Spleen (tissue), 11 donors: ENCODE results near the gene MAP3K19. TPM values are rescaled to one million over a fixed set of nuclear protein-coding genes. Genes with fewer than 3 reads are reported as not detected.

ENCODE experiments used
- DNase-seq: peaks from one replicate; pipeline ENCODE4 v3.0.0-alpha.2; 2020
- H3K27ac ChIP-seq, 8 donors: fragments of 200-600 bp; sonication (generic) in 7 of 8; 1 replicate in 4 of 8; 2 replicates in 4 of 8; pipeline versions ENCODE4 v1.5.0 to v1.8.0; 2016 to 2021; ENCODE audit warnings: inconsistent platforms in 4 of 8, mild to moderate bottlenecking in 4 of 8, moderate library complexity in 1 of 8
- H3K27me3 ChIP-seq, 7 donors: fragments of 200-600 bp; sonication (generic) in 6 of 7; replicated peaks in 1 of 7; 1 replicate in 4 of 7; 2 replicates in 3 of 7; pipeline versions ENCODE4 v1.5.0 to v1.8.0; 2016 to 2021; ENCODE audit warnings: inconsistent platforms in 3 of 7, mild to moderate bottlenecking in 1 of 7
- H3K36me3 ChIP-seq, 6 donors: fragments of 200-600 bp; sonication (generic) in 5 of 6; 1 replicate in 4 of 6; 2 replicates in 2 of 6; pipeline versions ENCODE4 v1.5.0 to v1.8.0; 2016 to 2021; ENCODE audit warnings: inconsistent platforms in 2 of 6
- H3K4me1 ChIP-seq, 6 donors: fragments of 200-600 bp; sonication (generic) in 5 of 6; 1 replicate in 3 of 6; 2 replicates in 3 of 6; pipeline versions ENCODE4 v1.5.0 to v1.8.0; 2016 to 2021; ENCODE audit warnings: inconsistent platforms in 3 of 6
- H3K4me3 ChIP-seq, 8 donors: fragments of 200-600 bp; sonication (generic) in 7 of 8; 1 replicate in 4 of 8; 2 replicates in 4 of 8; pipeline versions ENCODE4 v1.5.0 to v1.8.0; 2016 to 2021; ENCODE audit warnings: inconsistent platforms in 4 of 8, mild to moderate bottlenecking in 4 of 8, moderate library complexity in 2 of 8
- H3K9me3 ChIP-seq, 8 donors: fragments of 200-600 bp; sonication (generic) in 7 of 8; 1 replicate in 4 of 8; 2 replicates in 4 of 8; pipeline versions ENCODE4 v1.5.0 to v1.8.0; 2016 to 2021; ENCODE audit warnings: inconsistent platforms in 4 of 8
- POLR2A ChIP-seq, 3 donors: fragments of 450-650 bp; IDR thresholded peaks; one replicate each; pipeline ENCODE4 v1.5.1; 2017; ENCODE audit warnings: antibody characterized with exemption in 3 of 3, mild to moderate bottlenecking in 1 of 3
- POLR2AphosphoS5 ChIP-seq, 3 donors: sonication (generic); formaldehyde crosslinking; IDR thresholded peaks; one replicate each; pipeline ENCODE4 v1.5.1; 2017; ENCODE audit warnings: antibody characterized with exemption in 3 of 3
- WGBS, 5 donors: extraction: QIAGEN DNeasy Blood & Tissue Kit in 3 of 5; methylation state at CpG; one replicate each; pipeline versions ENCODE4 v1.1.5 to v1.1.7; 2013 to 2018; 5-methylcytosine and 5-hydroxymethylcytosine counted together
- intact Hi-C: fragments of 100-400 bp; cut with DNase I; formaldehyde crosslinking; loops from one replicate; pipeline ENCODE4 v1.15.0; 2023; ENCODE audit warnings: low total_unique reads
- polyA plus RNA-seq, 3 donors: library from polyadenylated mRNA; stranded (reverse); fragments of 200-250 nt; gene quantifications; one replicate each; pipeline ENCODE4 v1.2.1, GENCODE V29; 2013
- total RNA-seq, 7 donors: library from RNA; depleted of rRNA in 3 of 7; stranded (reverse); fragments of >200 nt in 3 of 7; fragmentation: NEBNext Ultra II Directional in 4 of 7; extraction: Animal tissue kit (Norgen Biotek cat#: 25700) in 4 of 7; gene quantifications; one replicate each; pipeline versions ENCODE4 v1.1.0 to v1.2.1, GENCODE V29; 2016 to 2021
- TF ChIP-seq, protein P1 (sequence below), 11 experiments: fragments of 200-600 bp in 7 of 11; fragments of 450-650 bp in 4 of 11; sonication (generic) in 4 of 11; IDR thresholded peaks in 8 of 11; conservative IDR thresholded peaks in 3 of 11; 1 replicate in 7 of 11; 2 replicates in 4 of 11; pipeline versions ENCODE4 v1.4.0 to v1.8.0; 2016 to 2021; ENCODE audit warnings: antibody characterized with exemption in 11 of 11, inconsistent platforms in 4 of 11, mild to moderate bottlenecking in 1 of 11
- donor health status: healthy with polysubstance abuse.
- donor health status: DM: no; HTN: no; CAD: no; lungs with moderate emphysema.
- donor health status: DM: no; HTN: no; CAD: no.
- donor health status: Bipolar disorder and iron deficiency.
- donor health status: healthy.
- donor health status: DM: no; HTN: no; CAD: no.
- donor health status: DM: yes; HTN: yes; CAD: no.

MAP3K19 gene
- total and polyA plus RNA-seq, 10 donors: not detected

DNA sequence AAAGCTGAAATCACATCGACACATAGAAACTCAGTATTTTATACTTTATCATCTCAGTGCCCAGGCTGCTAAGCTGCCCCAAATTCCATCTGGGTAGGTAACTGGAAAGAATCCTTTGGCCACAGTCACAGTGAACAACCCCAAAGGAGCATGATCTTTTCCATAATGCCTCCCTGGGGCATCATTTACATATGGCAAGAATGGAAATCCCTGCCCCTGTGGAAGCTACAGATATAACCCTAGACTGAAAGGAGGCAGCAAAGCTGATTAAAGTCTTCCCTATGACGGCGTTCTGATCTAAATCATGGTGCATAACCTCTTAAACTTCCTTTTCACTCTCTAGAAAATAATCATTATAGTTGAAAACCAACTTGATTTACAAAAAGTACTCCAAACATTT lies 41.5 kb downstream of the MAP3K19 start:
- intact Hi-C loops: loop anchor here (2.0 kb wide), 1 partner anchor 703 kb away; no protein-coding TSS in a partner anchor
- WGBS, 5 donors: 61 to 83% (median 72%) methylated on average over 3 of the region's 3 CpGs
- peaks cover 0 to 44% (median 12%) of the 10 kb centered on the region in 7 donors for H3K27me3 ChIP-seq
- H3K9me3 ChIP-seq: no peaks in the 10 kb centered on the region
- no peak overlapping the region for H3K27ac ChIP-seq
- TF ChIP-seq, protein P1, sequence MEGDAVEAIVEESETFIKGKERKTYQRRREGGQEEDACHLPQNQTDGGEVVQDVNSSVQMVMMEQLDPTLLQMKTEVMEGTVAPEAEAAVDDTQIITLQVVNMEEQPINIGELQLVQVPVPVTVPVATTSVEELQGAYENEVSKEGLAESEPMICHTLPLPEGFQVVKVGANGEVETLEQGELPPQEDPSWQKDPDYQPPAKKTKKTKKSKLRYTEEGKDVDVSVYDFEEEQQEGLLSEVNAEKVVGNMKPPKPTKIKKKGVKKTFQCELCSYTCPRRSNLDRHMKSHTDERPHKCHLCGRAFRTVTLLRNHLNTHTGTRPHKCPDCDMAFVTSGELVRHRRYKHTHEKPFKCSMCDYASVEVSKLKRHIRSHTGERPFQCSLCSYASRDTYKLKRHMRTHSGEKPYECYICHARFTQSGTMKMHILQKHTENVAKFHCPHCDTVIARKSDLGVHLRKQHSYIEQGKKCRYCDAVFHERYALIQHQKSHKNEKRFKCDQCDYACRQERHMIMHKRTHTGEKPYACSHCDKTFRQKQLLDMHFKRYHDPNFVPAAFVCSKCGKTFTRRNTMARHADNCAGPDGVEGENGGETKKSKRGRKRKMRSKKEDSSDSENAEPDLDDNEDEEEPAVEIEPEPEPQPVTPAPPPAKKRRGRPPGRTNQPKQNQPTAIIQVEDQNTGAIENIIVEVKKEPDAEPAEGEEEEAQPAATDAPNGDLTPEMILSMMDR (IDR thresholded peaks at IDR 0.05 in 8 of 11, conservative IDR thresholded peaks at IDR 0.05 in 3 of 11): no peak
- TF ChIP-seq POLR2A (IDR thresholded peaks at IDR 0.05) (no peak), POLR2AphosphoS5 (IDR thresholded peaks at IDR 0.05) (no peak)
- H3K4me3 ChIP-seq: no peak overlapping the region
- DNase-seq: no peak
- peaks cover 0 to 9% (median 6%) of the 10 kb centered on the region in 6 donors for H3K4me1 ChIP-seq
- no peaks in the 10 kb centered on the region for H3K36me3 ChIP-seq

- peak in 2 of 3 donors; percentile 20 to 41 for TF ChIP-seq POLR2AphosphoS5 (IDR thresholded peaks at IDR 0.05)
- TF ChIP-seq, protein P1 (IDR thresholded peaks at IDR 0.05 in 8 of 11, conservative IDR thresholded peaks at IDR 0.05 in 3 of 11): peak; percentile 51 to 91 (median 80)
- no peak for TF ChIP-seq POLR2A (IDR thresholded peaks at IDR 0.05)
- Histone ChIP-seq H3K36me3 (no peaks in the 10 kb centered on the region), H3K9me3 (no peaks in the 10 kb centered on the region), H3K4me1 (peaks cover 0 to 9% (median 6%) of the 10 kb centered on the region in 6 donors), H3K4me3 (no peak overlapping the region), H3K27me3 (peaks cover 0 to 44% (median 12%) of the 10 kb centered on the region in 7 donors), H3K27ac (no peak overlapping the region)
- peak; percentile 90 for DNase-seq
- intact Hi-C loops: loop anchor here (2.0 kb wide), 1 partner anchor 705 kb away; no protein-coding TSS in a partner anchor
- WGBS, 5 donors: 10 to 15% (median 12%) methylated on average over 17 of the region's 17 CpGs
These were observed 43.1 kb downstream of the MAP3K19 start for GRCh38 chr2:135004005-135004746.

GRCh38 chr2:135002836-135003235 lies 44.4 kb downstream of the MAP3K19 start:
- WGBS, 5 donors: 82 to 90% (median 87%) methylated on average over 4 of the region's 4 CpGs
- TF ChIP-seq POLR2AphosphoS5 (IDR thresholded peaks at IDR 0.05): no peak
- no peak for TF ChIP-seq POLR2A (IDR thresholded peaks at IDR 0.05)
- TF ChIP-seq, protein P1 (IDR thresholded peaks at IDR 0.05 in 8 of 11, conservative IDR thresholded peaks at IDR 0.05 in 3 of 11): no peak
- Histone ChIP-seq H3K4me1 (peaks cover 0 to 9% (median 6%) of the 10 kb centered on the region in 6 donors), H3K27ac (no peak overlapping the region), H3K9me3 (no peaks in the 10 kb centered on the region), H3K27me3 (peaks cover 0 to 32% (median 8%) of the 10 kb centered on the region in 7 donors), H3K36me3 (no peaks in the 10 kb centered on the region), H3K4me3 (no peak overlapping the region)
- intact Hi-C loops: no loop called here
- DNase-seq: no peak

DNA sequence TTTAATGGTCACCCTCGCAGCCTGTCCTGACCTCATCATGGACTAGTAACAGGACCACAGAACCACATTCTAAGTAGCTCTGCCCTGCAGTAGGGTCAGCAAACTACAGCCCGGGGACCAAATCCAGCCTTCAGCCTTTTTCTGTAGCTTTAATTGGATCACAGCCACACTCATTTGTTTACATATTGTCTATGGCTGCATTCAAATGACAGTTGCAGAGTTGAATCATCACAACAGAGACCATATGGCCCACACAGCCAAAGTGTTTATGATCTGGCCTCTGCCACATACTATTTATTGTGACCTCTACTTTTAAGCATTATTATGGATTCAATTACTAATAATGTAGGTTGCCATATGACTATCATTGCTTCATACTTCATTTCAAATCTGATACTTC lies 47.7 kb downstream of the MAP3K19 start:
- Histone ChIP-seq H3K27ac (no peak overlapping the region), H3K4me3 (no peak overlapping the region), H3K36me3 (no peaks in the 10 kb centered on the region), H3K4me1 (peaks cover 0 to 7% (median 6%) of the 10 kb centered on the region in 6 donors), H3K27me3 (peaks cover 0 to 7% (median 2%) of the 10 kb centered on the region in 7 donors), H3K9me3 (no peaks in the 10 kb centered on the region)
- intact Hi-C loops: no loop called here
- WGBS, 5 donors: 82 to 93% (median 84%) methylated on average over 2 of the region's 2 CpGs
- no peak for TF ChIP-seq POLR2A (IDR thresholded peaks at IDR 0.05)
- DNase-seq: no peak
